NCI-H1092 treated with DMSO at 0.1 percent for 48 hours (cell line): ENCODE measurements around the gene ABHD16A.

Experiments
- DNase-seq: peaks from one replicate; lab custom pipeline; 2025; lab: John Stamatoyannopoulos, UW

Gene ABHD16A

GRCh38 chr6:31639449-31639861 is 63.7 kb downstream of the ABHD16A start:
- DNase-seq = no peak

- no peak for DNase-seq
Observed at GRCh38 chr6:31639043-31639442, 64.1 kb downstream of the ABHD16A start.
